ENCODE measurements around the gene AP4E1.
"Not testable (repeated sequence)": the region's sequence is repeated elsewhere in the genome, so short reads cannot be mapped to it uniquely, and the experiment has no call there.

Gene AP4E1

GRCh38 chr15:50929062-50929461, 20.6 kb downstream of the AP4E1 start:
- Histone ChIP-seq H3K36me3 (ENCODE audit: control insufficient read depth, insufficient read depth, low read length) (no peaks in the 10 kb centered on the region), H3K27me3 (ENCODE audit: control insufficient read depth, insufficient read depth, low read length) (no peaks in the 10 kb centered on the region), H3K9ac (ENCODE audit: low read length) (no peak overlapping the region), H3K4me1 (ENCODE audit: control insufficient read depth, insufficient read depth, low read length) (no peaks in the 10 kb centered on the region), H3K9me3 (ENCODE audit: control insufficient read depth, low read length) (no peaks in the 10 kb centered on the region), H3K4me3 (ENCODE audit: low read length) (no peak overlapping the region)

- Histone ChIP-seq H3K27me3 (ENCODE audit: control insufficient read depth, insufficient read depth, low read length) (no peaks in the 10 kb centered on the region), H3K4me1 (ENCODE audit: control insufficient read depth, insufficient read depth, low read length) (no peaks in the 10 kb centered on the region), H3K9me3 (ENCODE audit: control insufficient read depth, low read length) (no peaks in the 10 kb centered on the region), H3K36me3 (ENCODE audit: control insufficient read depth, insufficient read depth, low read length) (no peaks in the 10 kb centered on the region), H3K4me3 (ENCODE audit: low read length) (no peak overlapping the region), H3K9ac (ENCODE audit: low read length) (no peak overlapping the region)
Measured at GRCh38 chr15:50930792-50931191, 22.3 kb downstream of the AP4E1 start.

- Histone ChIP-seq H3K9ac (ENCODE audit: low read length) (no peak overlapping the region), H3K27me3 (ENCODE audit: control insufficient read depth, insufficient read depth, low read length) (no peaks in the 10 kb centered on the region), H3K4me1 (ENCODE audit: control insufficient read depth, insufficient read depth, low read length) (no peaks in the 10 kb centered on the region), H3K36me3 (ENCODE audit: control insufficient read depth, insufficient read depth, low read length) (no peaks in the 10 kb centered on the region), H3K9me3 (ENCODE audit: control insufficient read depth, low read length) (no peaks in the 10 kb centered on the region), H3K4me3 (ENCODE audit: low read length) (no peak overlapping the region)
Measured at GRCh38 chr15:50933341-50933740, 24.9 kb downstream of the AP4E1 start.

GRCh38 chr15:50938525-50938924, 30.0 kb downstream of the AP4E1 start:
- H3K9me3 ChIP-seq (ENCODE audit: control insufficient read depth, low read length) = no peaks in the 10 kb centered on the region
- H3K9ac ChIP-seq (ENCODE audit: low read length) = no peak overlapping the region
- no peaks in the 10 kb centered on the region for H3K27me3 ChIP-seq (ENCODE audit: control insufficient read depth, insufficient read depth, low read length)
- H3K4me1 ChIP-seq (ENCODE audit: control insufficient read depth, insufficient read depth, low read length) = no peaks in the 10 kb centered on the region
- no peaks in the 10 kb centered on the region for H3K36me3 ChIP-seq (ENCODE audit: control insufficient read depth, insufficient read depth, low read length)
- H3K4me3 ChIP-seq (ENCODE audit: low read length) = no peak overlapping the region

- Histone ChIP-seq H3K9me3 (ENCODE audit: control insufficient read depth, low read length) (no peaks in the 10 kb centered on the region), H3K4me3 (ENCODE audit: low read length) (no peak overlapping the region), H3K4me1 (ENCODE audit: control insufficient read depth, insufficient read depth, low read length) (no peaks in the 10 kb centered on the region), H3K9ac (ENCODE audit: low read length) (no peak overlapping the region), H3K36me3 (ENCODE audit: control insufficient read depth, insufficient read depth, low read length) (no peaks in the 10 kb centered on the region), H3K27me3 (ENCODE audit: control insufficient read depth, insufficient read depth, low read length) (no peaks in the 10 kb centered on the region)
Measured at GRCh38 chr15:50939911-50940310, 31.4 kb downstream of the AP4E1 start.

GRCh38 chr15:50940506-50940905, 32.0 kb downstream of the AP4E1 start:
- Histone ChIP-seq H3K9me3 (ENCODE audit: control insufficient read depth, low read length) (no peaks in the 10 kb centered on the region), H3K4me1 (ENCODE audit: control insufficient read depth, insufficient read depth, low read length) (no peaks in the 10 kb centered on the region), H3K36me3 (ENCODE audit: control insufficient read depth, insufficient read depth, low read length) (no peaks in the 10 kb centered on the region), H3K27me3 (ENCODE audit: control insufficient read depth, insufficient read depth, low read length) (no peaks in the 10 kb centered on the region), H3K4me3 (ENCODE audit: low read length) (no peak overlapping the region), H3K9ac (ENCODE audit: low read length) (no peak overlapping the region)

GRCh38 chr15:50943638-50944037, 35.2 kb downstream of the AP4E1 start:
- H3K9ac ChIP-seq (ENCODE audit: low read length) = no peak overlapping the region
- no peaks in the 10 kb centered on the region for H3K36me3 ChIP-seq (ENCODE audit: control insufficient read depth, insufficient read depth, low read length)
- H3K9me3 ChIP-seq (ENCODE audit: control insufficient read depth, low read length) = no peaks in the 10 kb centered on the region
- no peaks in the 10 kb centered on the region for H3K27me3 ChIP-seq (ENCODE audit: control insufficient read depth, insufficient read depth, low read length)
- H3K4me1 ChIP-seq (ENCODE audit: control insufficient read depth, insufficient read depth, low read length) = no peaks in the 10 kb centered on the region
- no peak overlapping the region for H3K4me3 ChIP-seq (ENCODE audit: low read length)

- H3K36me3 ChIP-seq (ENCODE audit: control insufficient read depth, insufficient read depth, low read length) = no peaks in the 10 kb centered on the region
- H3K9ac ChIP-seq (ENCODE audit: low read length) = no peak overlapping the region
- no peaks in the 10 kb centered on the region for H3K4me1 ChIP-seq (ENCODE audit: control insufficient read depth, insufficient read depth, low read length)
- H3K27me3 ChIP-seq (ENCODE audit: control insufficient read depth, insufficient read depth, low read length) = no peaks in the 10 kb centered on the region
- H3K4me3 ChIP-seq (ENCODE audit: low read length) = no peak overlapping the region
- H3K9me3 ChIP-seq (ENCODE audit: control insufficient read depth, low read length) = no peaks in the 10 kb centered on the region
Measured at GRCh38 chr15:50944672-50945071, 36.2 kb downstream of the AP4E1 start.

- Histone ChIP-seq H3K36me3 (ENCODE audit: control insufficient read depth, insufficient read depth, low read length) (no peaks in the 10 kb centered on the region), H3K9ac (ENCODE audit: low read length) (no peak overlapping the region)
Measured at GRCh38 chr15:50945725-50946124, 37.2 kb downstream of the AP4E1 start.

GRCh38 chr15:50950745-50951144, 42.3 kb downstream of the AP4E1 start:
- H3K36me3 ChIP-seq (ENCODE audit: control insufficient read depth, insufficient read depth, low read length); H3K27me3 ChIP-seq (ENCODE audit: control insufficient read depth, insufficient read depth, low read length); H3K9ac ChIP-seq (ENCODE audit: low read length); H3K4me3 ChIP-seq (ENCODE audit: low read length); H3K9me3 ChIP-seq (ENCODE audit: control insufficient read depth, low read length); H3K4me1 ChIP-seq (ENCODE audit: control insufficient read depth, insufficient read depth, low read length): not testable (repeated sequence)

More at GRCh38 chr15:50945725-50946124, 37.2 kb downstream of the AP4E1 start:
- H3K9me3 ChIP-seq (ENCODE audit: control insufficient read depth, low read length) = no peaks in the 10 kb centered on the region
- H3K4me3 ChIP-seq (ENCODE audit: low read length) = no peak overlapping the region
- no peaks in the 10 kb centered on the region for H3K4me1 ChIP-seq (ENCODE audit: control insufficient read depth, insufficient read depth, low read length)
- H3K27me3 ChIP-seq (ENCODE audit: control insufficient read depth, insufficient read depth, low read length) = no peaks in the 10 kb centered on the region

GRCh38 chr15:50953302-50953701, 44.8 kb downstream of the AP4E1 start:
- H3K27me3 ChIP-seq (ENCODE audit: control insufficient read depth, insufficient read depth, low read length) = no peaks in the 10 kb centered on the region
- peaks cover 4% of the 10 kb centered on the region for H3K36me3 ChIP-seq (ENCODE audit: control insufficient read depth, insufficient read depth, low read length)
- no peaks in the 10 kb centered on the region for H3K9me3 ChIP-seq (ENCODE audit: control insufficient read depth, low read length)
- H3K9ac ChIP-seq (ENCODE audit: low read length) = no peak overlapping the region
- no peak overlapping the region for H3K4me3 ChIP-seq (ENCODE audit: low read length)
- no peaks in the 10 kb centered on the region for H3K4me1 ChIP-seq (ENCODE audit: control insufficient read depth, insufficient read depth, low read length)

- not testable (repeated sequence) for H3K27me3 ChIP-seq (ENCODE audit: control insufficient read depth, insufficient read depth, low read length); H3K4me1 ChIP-seq (ENCODE audit: control insufficient read depth, insufficient read depth, low read length)
Measured at GRCh38 chr15:50954837-50955236, 46.4 kb downstream of the AP4E1 start.

GRCh38 chr15:50959717-50960116, 51.2 kb downstream of the AP4E1 start:
- Histone ChIP-seq H3K4me3 (ENCODE audit: low read length) (no peak overlapping the region), H3K36me3 (ENCODE audit: control insufficient read depth, insufficient read depth, low read length) (no peaks in the 10 kb centered on the region), H3K9me3 (ENCODE audit: control insufficient read depth, low read length) (peaks cover 8% of the 10 kb centered on the region), H3K27me3 (ENCODE audit: control insufficient read depth, insufficient read depth, low read length) (no peaks in the 10 kb centered on the region), H3K9ac (ENCODE audit: low read length) (no peak overlapping the region), H3K4me1 (ENCODE audit: control insufficient read depth, insufficient read depth, low read length) (no peaks in the 10 kb centered on the region)

More at GRCh38 chr15:50954837-50955236, 46.4 kb downstream of the AP4E1 start:
- not testable (repeated sequence) for H3K9me3 ChIP-seq (ENCODE audit: control insufficient read depth, low read length); H3K4me3 ChIP-seq (ENCODE audit: low read length); H3K9ac ChIP-seq (ENCODE audit: low read length); H3K36me3 ChIP-seq (ENCODE audit: control insufficient read depth, insufficient read depth, low read length)
